Heart left ventricle (tissue), 16 donors: ENCODE measurements around the gene PHACTR1. TPM values are rescaled to one million over a fixed set of nuclear protein-coding genes. Genes with fewer than 3 reads are reported as not detected.
"Not testable (repeated sequence)": the region's sequence is repeated elsewhere in the genome, so short reads cannot be mapped to it uniquely, and the experiment has no call there.

ENCODE experiments used
- ATAC-seq, 4 donors: fragments of 200-7000 bp; cut with Tn5 transposase; one replicate each; pipeline ENCODE4 v1.9.1; 2020 to 2022; ENCODE audit warnings: moderate library complexity in 4 of 4, mild to moderate bottlenecking in 3 of 4, moderate number of reproducible peaks in 1 of 4
- DNase-seq, 5 donors: peaks; one replicate each; pipeline ENCODE4 v3.0.0-alpha.2; 2020
- H3K27ac ChIP-seq, 12 donors: fragments of 200-600 bp; sonication (generic) in 4 of 12; one replicate each; pipeline versions ENCODE4 v1.5.0 to v1.8.0; 2016 to 2022; ENCODE audit warnings: mild to moderate bottlenecking in 2 of 12
- H3K27me3 ChIP-seq, 9 donors: fragments of 200-600 bp; sonication (generic) in 2 of 9; one replicate each; pipeline versions ENCODE4 v1.5.1 to v1.8.0; 2016 to 2022; ENCODE audit warnings: mild to moderate bottlenecking in 3 of 9
- H3K36me3 ChIP-seq, 9 donors: fragments of 200-600 bp; sonication (generic) in 2 of 9; one replicate each; pipeline versions ENCODE4 v1.5.0 to v1.8.0; 2018 to 2022; ENCODE audit warnings: mild to moderate bottlenecking in 2 of 9
- H3K4me1 ChIP-seq, 12 donors: fragments of 200-600 bp; sonication (generic) in 4 of 12; one replicate each; pipeline versions ENCODE4 v1.5.0 to v1.8.0; 2016 to 2022; ENCODE audit warnings: mild to moderate bottlenecking in 3 of 12
- H3K4me3 ChIP-seq, 12 donors: fragments of 200-600 bp; sonication (generic) in 4 of 12; one replicate each; pipeline versions ENCODE4 v1.5.0 to v1.8.0; 2017 to 2022; ENCODE audit warnings: mild to moderate bottlenecking in 9 of 12, moderate library complexity in 4 of 12
- H3K9me3 ChIP-seq, 12 donors: fragments of 200-600 bp; sonication (generic) in 4 of 12; one replicate each; pipeline versions ENCODE4 v1.5.0 to v1.8.0; 2016 to 2022; ENCODE audit warnings: mild to moderate bottlenecking in 1 of 12
- CTCF ChIP-seq, 12 donors: fragments of 200-600 bp; sonication (generic) in 4 of 12; IDR thresholded peaks; one replicate each; pipeline versions ENCODE4 v1.5.0 to v1.8.0; 2018 to 2022; ENCODE audit warnings: antibody characterized with exemption in 12 of 12, mild to moderate bottlenecking in 5 of 12
- POLR2A ChIP-seq, 2 donors: fragments of 450-650 bp; IDR thresholded peaks; one replicate each; pipeline ENCODE4 v1.6.1; 2017; ENCODE audit warnings: antibody characterized with exemption in 2 of 2, mild to moderate bottlenecking in 2 of 2, moderate library complexity in 2 of 2
- WGBS, 4 donors: extraction: QIAGEN DNeasy Blood & Tissue Kit in 2 of 4; methylation state at CpG; one replicate each; pipeline versions ENCODE4 v1.1.5 to v1.1.7; 2013 to 2018; 5-methylcytosine and 5-hydroxymethylcytosine counted together
- intact Hi-C, 10 donors: fragments of 100-400 bp; cut with DNase I; formaldehyde crosslinking; loops; one replicate each; pipeline versions ENCODE4 v1.11.1 to v1.14.2; 2022
- polyA plus RNA-seq, 2 donors: library from polyadenylated mRNA; stranded (reverse); fragments of 200-250 nt; gene quantifications; one replicate each; pipeline ENCODE4 v1.2.3, GENCODE V29; 2013
- total RNA-seq, 9 donors: library from RNA; depleted of rRNA in 2 of 9; stranded (reverse); fragments of >200 nt in 2 of 9; fragmentation: NEBNext Ultra II Directional in 3 of 9; extraction: Animal tissue kit (Norgen Biotek cat#: 25700) in 3 of 9; gene quantifications; one replicate each; pipeline versions ENCODE4 v1.1.0 to v1.2.4, GENCODE V29; 2016 to 2023
- donor health status: ischemic (EF 13 %, LVEDD 7.1; RV severe dilation, severe dysfunction).
- donor health status: healthy with polysubstance abuse.
- donor health status: DM: no; HTN: yes; CAD: no.
- donor health status: DM: no; HTN: no; CAD: no.
- donor health status: ischemic (EF 25% LVEDD 6.9; RV normal size, moderate dysfunction).
- donor health status: ischemic (EF 25% LVEDD 5.7; RV mildly dilated, moderate dysfunction).
- donor health status: healthy.
- donor health status: DM: yes; HTN: yes; CAD: no.
- donor health status: ischemic (EF 35%, LVEDD 5.7; RV mildly dilated, moderate dysfunction).
- donor health status: nonischemic (EF 11% LVEDD 7.7; RV severe dilation, severe dysfunction).
- donor health status: DM: yes; HTN: yes; CAD: no.
- donor health status: PGD.
- donor health status: ischemic (EF 29% LVEDD 5.4; RV normal size, mild dysfunction).
- donor health status: nonischemic (EF 23%, LVEDD 6.1; RV moderate dilation, normal function).

Gene PHACTR1
- total and polyA plus RNA-seq, 11 donors: 21.2 to 238 (median 87.4) TPM

GRCh38 chr6:12725263-12725662 lies 8.7 kb downstream of the PHACTR1 start:
- H3K9me3 ChIP-seq: no peaks in the 10 kb centered on the region

DNA sequence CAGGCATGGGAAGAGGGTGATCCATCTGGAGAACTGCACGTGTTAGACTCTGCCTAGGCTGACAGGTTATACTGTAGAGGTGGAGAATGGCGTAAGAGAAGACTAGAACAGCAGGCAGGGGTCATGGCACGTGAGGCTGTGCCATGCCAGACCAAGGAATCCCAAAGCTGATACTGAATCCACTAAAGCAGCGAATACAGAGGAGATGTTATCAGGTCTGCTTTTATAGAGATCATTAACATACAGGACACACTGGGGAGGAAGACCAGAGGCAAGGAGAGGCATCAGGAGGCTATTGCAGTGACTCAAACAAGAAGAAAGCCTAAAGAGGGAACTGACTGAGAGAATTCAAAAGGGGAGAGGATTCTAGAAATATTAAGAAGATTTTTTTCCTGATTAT lies 12.9 kb downstream of the PHACTR1 start:
- no peak for ATAC-seq
- no peaks in the 10 kb centered on the region for H3K4me1 ChIP-seq
- peaks cover 0 to 16% (median 0%) of the 10 kb centered on the region in 9 donors for H3K27me3 ChIP-seq
- TF ChIP-seq POLR2A (IDR thresholded peaks at IDR 0.05) (no peak), CTCF (IDR thresholded peaks at IDR 0.05) (no peak)
- no peak overlapping the region for H3K27ac ChIP-seq
- H3K36me3 ChIP-seq: no peaks in the 10 kb centered on the region
- no peaks in the 10 kb centered on the region for H3K9me3 ChIP-seq
- 49 to 70% (median 51%) methylated on average over 4 of the region's 4 CpGs for WGBS, 4 donors
- no peak for DNase-seq
- intact Hi-C loops: no loop called here
- H3K4me3 ChIP-seq: no peak overlapping the region

More at GRCh38 chr6:12725263-12725662, 8.7 kb downstream of the PHACTR1 start:
- Histone ChIP-seq H3K27ac (no peak overlapping the region), H3K27me3 (peaks cover 0 to 24% (median 0%) of the 10 kb centered on the region in 9 donors), H3K4me3 (no peak overlapping the region), H3K36me3 (no peaks in the 10 kb centered on the region), H3K4me1 (no peaks in the 10 kb centered on the region)
- TF ChIP-seq POLR2A (IDR thresholded peaks at IDR 0.05) (no peak), CTCF (IDR thresholded peaks at IDR 0.05) (no peak)
- DNase-seq (no peak), ATAC-seq (no peak)
- intact Hi-C loops: no loop called here
- WGBS, 4 donors: 54 to 71% (median 70%) methylated on average over 2 of the region's 2 CpGs

DNA sequence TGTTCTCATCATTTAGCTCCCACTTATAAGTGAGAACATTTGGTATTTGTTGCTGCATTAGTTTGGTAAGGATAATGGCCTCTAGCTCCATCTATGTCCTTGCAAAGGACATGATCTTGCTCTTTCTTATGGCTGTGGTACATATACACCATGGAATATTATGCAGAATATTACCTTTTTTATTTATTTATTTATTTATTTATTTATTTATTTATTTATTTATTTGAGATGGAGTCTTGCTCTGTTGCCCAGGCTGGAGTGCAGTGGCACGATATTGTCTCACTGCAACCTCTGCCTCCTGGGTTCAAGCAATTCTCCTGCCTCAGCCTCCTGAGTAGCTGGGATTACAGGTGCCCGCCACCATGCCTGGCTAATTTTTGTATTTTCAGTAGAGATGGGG lies 14.2 kb downstream of the PHACTR1 start:
- ATAC-seq, H3K36me3 ChIP-seq, H3K4me3 ChIP-seq, H3K4me1 ChIP-seq, H3K27ac ChIP-seq, DNase-seq, H3K9me3 ChIP-seq, intact Hi-C loops: not testable (repeated sequence)
- 87 to 91% (median 89%) methylated on average over 2 of the region's 2 CpGs for WGBS, 4 donors
- H3K27me3 ChIP-seq: peaks cover 0 to 13% (median 0%) of the 10 kb centered on the region in 9 donors

DNA sequence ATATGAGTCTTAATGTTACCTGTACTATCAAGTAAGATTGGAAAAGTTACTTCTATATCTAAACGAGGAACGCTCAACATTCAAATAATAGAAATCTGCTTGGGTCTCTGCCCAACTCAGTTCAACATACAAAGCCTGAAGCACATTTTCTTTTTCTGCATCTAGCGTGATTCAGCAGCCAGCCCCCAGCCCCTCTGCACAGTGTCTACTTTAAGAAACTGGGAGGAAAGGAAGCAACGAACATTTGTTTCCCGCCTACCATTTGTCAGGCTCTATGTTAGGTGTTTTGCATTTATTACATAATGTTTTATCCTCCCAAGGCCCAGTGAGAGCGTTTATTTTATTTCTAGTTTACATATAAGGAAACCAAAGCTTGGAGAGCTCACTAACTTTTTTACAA lies 17.3 kb downstream of the PHACTR1 start:
- intact Hi-C loops: no loop called here
- Histone ChIP-seq H3K4me1 (no peaks in the 10 kb centered on the region), H3K4me3 (no peak overlapping the region), H3K27ac (no peak overlapping the region), H3K36me3 (no peaks in the 10 kb centered on the region), H3K27me3 (no peaks in the 10 kb centered on the region), H3K9me3 (no peaks in the 10 kb centered on the region)
- 76 to 78% (median 78%) methylated on average over 6 of the region's 6 CpGs for WGBS, 4 donors
- DNase-seq (no peak), ATAC-seq (no peak)
- TF ChIP-seq CTCF (IDR thresholded peaks at IDR 0.05) (no peak), POLR2A (IDR thresholded peaks at IDR 0.05) (no peak)

GRCh38 chr6:12735786-12736185 lies 19.2 kb downstream of the PHACTR1 start:
- Histone ChIP-seq H3K4me1 (no peaks in the 10 kb centered on the region), H3K27ac (no peak overlapping the region), H3K4me3 (no peak overlapping the region), H3K27me3 (no peaks in the 10 kb centered on the region), H3K36me3 (no peaks in the 10 kb centered on the region), H3K9me3 (no peaks in the 10 kb centered on the region)
- no peak for ATAC-seq
- no peak for DNase-seq
- no peak for TF ChIP-seq CTCF (IDR thresholded peaks at IDR 0.05)
- no peak for TF ChIP-seq POLR2A (IDR thresholded peaks at IDR 0.05)
- 18 to 37% (median 25%) methylated on average over 1 of the region's 1 CpG for whole genome bisulfite sequencing, 4 donors
- intact Hi-C loops: no loop called here
